NCI-H1694 treated with DMSO at 0.1 percent for 48 hours (cell line): ENCODE results near the gene FAM131A.

Experiments used
- DNase-seq: peaks from one replicate; lab custom pipeline; 2025; lab: John Stamatoyannopoulos, UW

Gene FAM131A

DNA sequence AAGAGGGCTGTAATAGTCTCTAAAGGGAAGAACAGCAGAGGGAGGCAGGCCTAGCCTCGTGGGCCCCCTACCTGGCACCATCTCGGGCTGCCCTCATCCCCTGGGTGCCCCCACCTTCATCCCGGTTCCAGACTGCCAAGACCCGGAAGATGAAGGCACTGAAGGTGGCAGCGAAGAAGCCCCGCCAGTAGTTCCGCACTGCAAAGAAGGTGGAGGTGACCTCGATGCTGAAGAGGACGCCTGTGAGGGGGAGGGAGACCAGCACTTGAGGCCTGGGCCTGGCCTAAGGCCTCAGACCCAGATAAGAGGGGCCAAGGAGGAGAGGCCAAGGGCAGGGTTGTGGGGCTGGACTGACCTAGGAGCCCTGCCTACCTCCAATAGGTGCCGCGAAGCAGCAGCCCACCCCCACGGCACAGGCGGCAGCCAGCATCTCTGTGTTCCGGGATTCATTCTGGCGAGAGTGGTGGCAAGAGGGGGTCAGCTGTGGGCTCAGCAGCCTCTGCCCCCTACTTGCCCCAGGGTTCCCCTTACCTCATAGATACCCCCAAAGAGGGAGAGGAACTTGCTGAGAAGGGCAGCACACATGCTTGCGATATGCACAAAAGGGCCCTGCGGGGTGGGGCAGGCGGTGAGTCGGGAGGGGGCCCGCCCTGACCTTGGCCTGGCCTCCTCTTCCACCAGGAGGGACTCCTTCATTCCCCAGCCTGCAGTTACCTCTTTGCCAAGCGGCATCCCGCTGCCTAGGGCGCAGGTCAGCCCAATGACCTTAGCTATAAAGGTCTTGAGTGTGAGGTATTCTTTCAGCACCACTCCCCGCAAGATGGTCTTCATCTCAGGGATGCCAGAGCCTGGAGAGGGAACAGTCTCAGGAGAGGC, 20.1 kb downstream of the FAM131A start:
- DNase-seq: no peak

GRCh38 chr3:184358124-184358767, 20.8 kb downstream of the FAM131A start:
- DNase-seq: no peak

- no peak for DNase-seq
Measured at GRCh38 chr3:184358921-184359350, 21.5 kb downstream of the FAM131A start.

DNA sequence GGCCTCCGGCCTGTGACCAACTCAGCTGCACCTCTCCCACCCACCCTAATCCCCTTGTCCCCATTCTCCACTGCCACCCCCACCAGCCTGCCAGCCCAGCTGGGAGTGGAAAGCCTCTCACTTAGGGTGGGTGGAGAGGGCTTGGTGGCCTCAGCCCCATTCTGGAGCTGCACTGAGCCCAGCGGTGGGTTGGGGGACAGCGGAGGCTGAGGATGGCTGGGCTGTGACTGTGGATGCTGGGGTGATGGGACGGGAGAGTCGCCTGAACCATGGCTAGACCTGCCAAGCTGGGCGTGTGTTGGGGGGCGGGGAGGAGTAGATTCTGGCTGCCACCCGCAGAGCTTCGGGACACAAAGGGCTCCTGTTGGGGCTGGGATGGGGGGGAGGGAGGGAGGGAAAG, 22.2 kb downstream of the FAM131A start:
- no peak for DNase-seq

DNA sequence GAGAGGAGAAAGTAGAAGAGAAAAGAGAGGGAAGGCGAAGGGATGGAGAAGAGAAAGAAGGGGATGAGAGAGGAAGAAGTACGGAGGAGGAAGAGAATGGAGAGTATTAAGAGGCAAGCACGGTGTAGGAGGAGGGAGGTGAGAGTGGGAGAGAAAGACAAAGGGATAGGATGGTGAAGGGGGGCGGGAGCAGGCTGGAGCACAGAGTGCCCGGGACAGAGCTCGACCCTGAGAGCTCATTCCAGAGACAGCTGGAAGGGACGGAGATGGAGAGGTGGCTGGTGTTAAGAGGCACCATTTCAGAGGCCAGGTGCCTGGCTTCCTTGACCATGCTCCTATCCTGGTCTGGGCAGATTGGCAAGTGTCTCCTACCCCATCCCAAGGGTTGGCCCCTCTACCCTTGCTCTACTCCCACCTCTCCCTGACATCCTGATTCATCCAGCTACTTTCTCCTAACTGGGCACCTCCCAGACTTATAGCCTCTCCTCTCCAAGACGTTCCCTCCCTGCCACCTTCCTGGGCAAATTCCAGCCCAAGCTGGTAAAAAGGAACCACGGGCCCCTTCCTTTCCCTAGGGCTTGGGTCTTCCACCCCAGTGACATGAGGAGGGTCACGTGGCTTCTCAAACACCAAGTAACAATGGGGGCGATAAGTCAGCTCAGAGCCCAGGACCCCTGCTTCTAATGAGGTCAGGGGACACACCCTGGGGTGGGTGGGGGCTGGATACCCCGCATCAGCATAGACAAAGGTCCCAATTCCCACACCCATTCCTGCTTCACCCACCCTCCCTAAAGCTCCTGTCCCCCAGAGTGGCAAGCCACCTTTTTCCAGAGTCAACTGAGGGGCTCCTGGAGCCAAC, 22.9 kb downstream of the FAM131A start:
- DNase-seq: no peak

DNA sequence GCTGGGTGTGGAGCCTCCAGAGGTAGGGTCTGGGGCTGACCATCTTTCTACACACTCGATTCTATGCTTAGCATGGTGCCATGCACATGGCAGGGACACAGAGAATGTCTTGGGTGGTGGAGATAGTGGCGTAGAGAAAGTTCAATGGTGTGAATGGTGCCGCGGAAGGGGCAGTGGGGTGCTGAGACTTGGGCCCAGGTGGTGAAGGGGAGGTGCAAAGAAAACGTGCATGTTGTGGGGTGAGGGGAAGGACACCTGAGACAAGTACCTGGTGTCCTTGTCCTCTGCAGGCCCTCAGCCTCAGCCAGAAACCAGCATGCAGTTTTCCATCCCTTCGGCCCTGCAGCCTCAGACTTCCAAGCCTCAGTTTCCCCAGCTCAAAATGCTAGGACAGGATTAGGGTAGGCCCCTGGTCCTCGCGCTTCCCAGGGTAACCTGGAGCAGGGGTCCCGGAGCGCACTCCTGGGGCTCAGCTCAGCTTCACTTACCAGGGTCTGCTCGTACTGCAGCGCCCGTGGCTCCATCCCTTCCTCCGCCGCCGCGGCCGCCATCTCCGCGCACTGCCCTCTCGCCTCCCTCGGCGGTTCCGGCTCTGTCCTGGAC, 23.6 kb downstream of the FAM131A start:
- DNase-seq: no peak

DNA sequence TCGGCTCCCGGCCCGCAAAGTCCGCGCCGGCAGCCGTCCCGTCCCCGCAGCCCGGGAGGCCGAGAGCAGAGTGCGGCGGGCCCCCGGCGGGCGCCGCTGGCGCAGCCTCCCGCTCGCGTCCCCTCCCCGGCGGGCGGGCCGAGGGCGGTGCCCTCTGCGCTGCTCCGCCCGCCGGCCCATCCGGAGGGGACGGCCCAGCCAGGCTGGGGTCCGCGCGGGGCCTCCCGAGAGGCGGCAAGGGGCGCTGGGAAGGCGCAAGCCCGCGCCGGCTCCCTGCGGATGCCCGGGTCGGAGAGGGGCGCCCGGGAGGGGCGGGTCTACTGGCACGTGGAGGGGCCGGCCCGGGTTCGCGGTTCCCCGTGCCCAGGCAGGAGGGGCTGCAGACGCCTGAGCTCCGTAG, 24.1 kb downstream of the FAM131A start, which contains the start of the genes CLCN2 and POLR2H:
CLCN2 (minus strand) TSS at position 74 of the 400 bp plus-strand sequence. CDS start 126 bp downstream, outside the sequence.
POLR2H (plus strand) TSS at position 179 of the 400 bp plus-strand sequence. CDS start 1,783 bp downstream, outside the sequence.
- DNase-seq: peak; percentile 44

GRCh38 chr3:184361932-184362667, 24.7 kb downstream of the FAM131A start:
- DNase-seq: peak; percentile 72

GRCh38 chr3:184362668-184363546, 25.5 kb downstream of the FAM131A start:
- DNase-seq: peak; percentile 98

DNA sequence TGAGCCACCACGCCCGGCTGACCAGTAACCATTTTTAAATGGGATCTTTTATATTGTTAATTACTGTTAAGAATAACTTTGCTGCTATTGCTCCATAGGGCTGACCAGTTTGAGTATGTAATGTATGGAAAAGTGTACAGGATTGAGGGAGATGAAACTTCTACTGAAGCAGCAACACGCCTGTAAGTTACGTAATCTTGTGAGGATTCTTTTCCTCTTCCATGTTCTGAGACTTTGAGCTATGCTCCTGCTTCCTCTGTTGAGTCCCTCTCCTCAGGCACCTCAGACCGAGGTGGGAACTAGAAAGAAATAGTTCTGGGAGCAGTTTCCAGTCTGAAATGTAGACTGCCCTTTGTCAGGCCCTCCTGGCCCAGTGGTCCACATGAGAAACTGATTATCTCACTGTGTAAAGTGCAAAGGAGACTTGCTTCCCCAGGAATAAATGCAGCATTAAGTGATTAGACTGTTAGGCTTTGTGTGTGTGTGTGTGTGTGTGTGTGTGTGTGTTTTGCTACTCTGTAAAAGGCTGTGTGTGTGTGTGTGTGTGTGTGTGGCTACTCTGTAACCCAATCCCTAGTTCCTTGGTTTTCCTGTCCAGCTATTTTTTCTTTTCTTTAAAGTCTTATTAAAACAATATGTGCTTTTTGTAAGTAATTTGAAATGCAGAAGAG, 29.4 kb downstream of the FAM131A start:
- DNase-seq: no peak

GRCh38 chr3:184368116-184368515, 30.7 kb downstream of the FAM131A start:
- DNase-seq: no peak

GRCh38 chr3:184368586-184369183, 31.3 kb downstream of the FAM131A start:
- DNase-seq: no peak

DNA sequence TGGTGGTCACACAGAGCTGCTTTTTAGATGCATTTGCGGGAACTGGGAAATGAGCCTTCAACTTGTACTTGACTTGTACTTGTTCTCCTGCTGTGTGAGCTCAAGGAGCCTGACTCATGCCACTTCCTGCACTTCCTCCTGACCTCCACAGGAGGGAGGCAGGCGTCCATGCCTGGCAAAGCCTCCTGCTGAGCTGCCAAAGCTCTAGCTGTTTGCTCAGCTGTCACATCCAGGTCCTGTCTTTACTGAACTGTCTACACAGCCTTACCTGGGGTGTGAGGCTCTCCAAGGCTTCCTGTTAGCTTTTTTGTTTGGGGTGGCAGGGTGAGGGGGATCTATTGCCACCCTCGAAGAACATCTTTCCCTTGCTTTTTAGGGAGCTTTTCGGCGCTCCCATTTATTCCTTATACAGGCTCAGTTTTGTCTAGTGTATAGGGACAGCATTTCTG, 34.2 kb downstream of the FAM131A start:
- peak; percentile 85 for DNase-seq

DNA sequence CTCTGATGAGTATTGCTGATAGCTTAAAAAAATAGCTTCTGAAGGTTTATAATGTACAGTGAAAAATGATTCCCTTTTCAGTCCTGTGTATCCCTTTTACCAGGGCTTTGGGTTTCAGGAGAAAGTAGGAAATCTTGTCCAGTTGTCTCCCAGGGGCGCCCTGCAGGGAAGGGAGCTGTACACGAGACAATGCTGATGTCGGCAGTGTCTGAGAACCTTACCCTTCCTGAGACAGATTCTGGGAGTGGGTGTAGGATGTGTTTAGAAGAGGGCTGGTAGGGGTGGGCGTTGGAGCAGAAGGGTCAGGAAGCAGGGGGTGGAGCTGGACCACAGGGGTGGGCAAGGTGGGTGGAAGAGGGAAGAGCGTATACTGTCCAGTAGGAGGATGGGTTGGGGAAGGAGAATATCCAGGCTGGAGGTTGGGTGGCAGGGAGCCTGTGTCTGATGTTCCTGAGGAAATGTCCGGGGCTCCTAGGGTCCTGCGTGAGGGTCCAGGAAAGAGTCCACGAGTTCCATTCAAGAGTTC, 35.0 kb downstream of the FAM131A start:
- DNase-seq: no peak

GRCh38 chr3:184372911-184373310, 35.5 kb downstream of the FAM131A start:
- DNase-seq: no peak

DNA sequence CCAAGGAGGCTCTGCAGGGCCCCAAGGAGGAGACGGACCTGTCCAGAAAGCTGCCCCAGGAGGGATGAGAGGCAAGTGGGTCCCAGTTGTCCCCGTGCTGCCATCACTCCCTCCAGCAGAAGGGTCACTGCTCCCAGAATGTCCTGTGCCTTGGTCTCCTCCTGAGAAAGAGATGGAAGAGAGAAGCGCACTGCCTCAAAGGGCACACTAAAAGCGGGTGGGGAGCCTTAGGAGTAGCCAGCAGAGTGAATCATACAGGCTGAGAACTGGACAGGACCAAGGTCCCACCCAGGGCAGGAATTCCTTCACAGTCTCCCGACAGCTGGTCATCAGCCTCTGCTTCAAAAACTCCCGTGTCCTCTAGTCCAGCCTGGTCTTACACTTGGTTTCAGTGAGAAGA, 36.0 kb downstream of the FAM131A start:
- DNase-seq: no peak

DNA sequence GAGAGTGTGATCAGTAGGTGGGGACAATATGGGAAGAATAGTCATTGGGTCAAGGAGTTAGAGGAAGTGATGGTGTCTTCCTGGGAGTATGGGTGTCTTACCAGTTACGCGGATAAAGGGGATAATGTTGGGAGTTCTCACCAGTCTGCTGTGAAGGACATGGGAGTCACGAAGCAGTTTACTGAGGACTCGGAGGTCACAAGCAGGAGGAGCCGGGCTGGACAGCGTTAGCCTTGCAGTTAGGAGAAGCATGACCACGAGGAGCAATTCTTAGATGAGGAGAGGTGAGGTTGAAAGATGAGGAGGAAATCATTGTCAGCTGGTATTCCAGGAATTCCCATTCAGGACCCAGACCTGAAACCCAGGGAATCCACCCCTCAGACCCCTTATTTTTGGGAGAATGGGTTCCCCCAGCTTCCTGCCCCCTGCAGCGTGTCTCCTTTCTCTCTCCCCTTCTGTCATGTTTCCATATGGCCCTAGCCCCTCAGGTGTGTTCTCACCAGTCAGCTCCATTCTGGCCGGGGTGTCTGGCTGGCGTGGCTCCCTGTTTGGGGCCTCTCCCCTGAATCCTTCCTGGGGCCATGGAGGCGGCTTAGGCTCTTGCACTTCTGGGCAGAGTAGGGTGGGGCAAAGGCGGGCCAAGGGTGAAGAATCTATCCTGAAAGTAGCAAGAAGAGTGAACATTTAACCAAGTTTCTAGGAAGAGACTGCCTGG, 38.5 kb downstream of the FAM131A start:
- DNase-seq: no peak

- no peak for DNase-seq
Measured at GRCh38 chr3:184377374-184377773, 40.0 kb downstream of the FAM131A start.
